ENCODE measurements around the gene VPREB3.

DNA sequence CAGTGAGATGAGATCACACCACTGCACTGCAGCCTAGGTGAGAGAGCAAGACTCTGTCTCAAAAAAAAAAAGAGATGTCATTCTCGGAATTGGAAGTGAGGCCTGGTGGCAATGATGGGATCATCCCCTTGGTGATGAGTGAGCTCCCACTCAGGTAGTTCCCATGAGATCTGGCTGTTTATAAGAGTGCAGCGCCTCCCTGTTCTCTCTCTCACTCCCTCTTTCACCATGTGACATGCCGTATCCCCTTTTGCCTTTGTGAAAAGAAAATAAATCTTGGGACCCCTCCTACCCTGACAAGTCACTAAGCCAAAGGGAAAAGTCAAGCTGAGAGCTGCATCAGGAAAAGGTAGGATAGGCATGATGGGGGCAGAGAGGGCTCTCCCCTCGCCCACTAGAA, 32.1 kb downstream of the VPREB3 start:
- TF ChIP-seq POLR2A (IDR thresholded peaks at IDR 0.05) (no peak), POLR2AphosphoS5 (IDR thresholded peaks at IDR 0.05) (no peak)

All from breast epithelium (tissue), 3 donors.